ENCODE results near the gene LYG1. TPM values are rescaled to one million over a fixed set of nuclear protein-coding genes. Genes with fewer than 3 reads are reported as not detected.
"Not testable (repeated sequence)": the region's sequence is repeated elsewhere in the genome, so short reads cannot be mapped to it uniquely, and the experiment has no call there.

Gene LYG1
- total and polyA plus RNA-seq, 2 of the 4 experiments (the other 2 are of a cell fraction), result 1.2 TPM; not detected in 1

DNA sequence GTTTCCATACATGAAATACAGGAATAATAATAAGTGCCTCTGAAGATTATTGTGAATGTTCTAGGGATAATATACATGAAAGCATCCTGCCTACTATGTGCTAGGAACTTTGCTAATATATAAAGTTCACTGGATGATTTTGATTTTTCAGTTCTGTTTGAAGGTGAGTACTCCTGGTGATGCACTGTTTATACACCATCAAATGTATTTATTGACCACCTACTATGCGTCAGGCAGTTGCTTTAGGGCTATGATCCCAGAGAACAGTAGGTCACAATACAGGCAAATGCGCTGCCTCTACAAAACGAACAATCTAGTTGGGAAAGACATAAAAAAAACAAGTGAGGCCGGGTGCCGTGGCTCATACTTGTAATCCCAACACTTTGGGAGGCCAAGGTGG, 24.4 kb upstream of the LYG1 start (continued):
- TF ChIP-seq, protein P1, sequence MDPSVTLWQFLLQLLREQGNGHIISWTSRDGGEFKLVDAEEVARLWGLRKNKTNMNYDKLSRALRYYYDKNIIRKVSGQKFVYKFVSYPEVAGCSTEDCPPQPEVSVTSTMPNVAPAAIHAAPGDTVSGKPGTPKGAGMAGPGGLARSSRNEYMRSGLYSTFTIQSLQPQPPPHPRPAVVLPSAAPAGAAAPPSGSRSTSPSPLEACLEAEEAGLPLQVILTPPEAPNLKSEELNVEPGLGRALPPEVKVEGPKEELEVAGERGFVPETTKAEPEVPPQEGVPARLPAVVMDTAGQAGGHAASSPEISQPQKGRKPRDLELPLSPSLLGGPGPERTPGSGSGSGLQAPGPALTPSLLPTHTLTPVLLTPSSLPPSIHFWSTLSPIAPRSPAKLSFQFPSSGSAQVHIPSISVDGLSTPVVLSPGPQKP (IDR thresholded peaks at IDR 0.05; ENCODE audit: borderline replicate concordance, low read depth, low read length), result no peak

DNA sequence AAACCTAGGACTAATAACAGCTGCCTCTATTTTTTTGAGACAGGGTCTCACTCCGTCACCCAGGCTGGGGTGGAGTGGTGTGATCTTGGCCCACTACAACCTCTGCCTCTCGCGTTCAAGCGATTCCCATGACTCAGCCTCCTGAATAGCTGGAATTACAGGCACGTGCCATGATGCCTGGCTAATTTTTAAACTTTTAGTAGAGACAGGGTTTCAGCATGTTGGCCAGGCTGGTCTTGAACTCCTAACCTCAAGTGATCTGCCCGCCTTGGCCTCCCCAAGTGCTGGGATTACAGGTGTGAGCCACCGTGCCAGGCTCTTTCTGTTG, 16.8 kb upstream of the LYG1 start:
- H3K9me1 ChIP-seq (ENCODE audit: insufficient read depth, low read length); H2AK5ac ChIP-seq (ENCODE audit: low read depth, low read length); H3K4me2 ChIP-seq (ENCODE audit: low read depth, low read length); in situ Hi-C loops (cut with MboI; ENCODE audit: low sequenced_read_pairs); DNase-seq; H2BK120ac ChIP-seq (ENCODE audit: low read depth, low read length); H3K27ac ChIP-seq (ENCODE audit: insufficient read depth, low read length); H3K4ac ChIP-seq (ENCODE audit: low read depth, low read length); H2BK15ac ChIP-seq (ENCODE audit: low read depth, low read length); H2BK20ac ChIP-seq (ENCODE audit: low read depth, low read length); H2BK5ac ChIP-seq (ENCODE audit: low read depth, low read length, poor library complexity, severe bottlenecking); H2AK9ac ChIP-seq (replicated peaks; ENCODE audit: low read depth, low read length, poor library complexity); H4K5ac ChIP-seq (ENCODE audit: low read depth, low read length); H4K20me1 ChIP-seq (ENCODE audit: insufficient read depth, low read length); dilution Hi-C loops (cut with HindIII; ENCODE audit: low sequenced_read_pairs, unreplicated experiment); H3K27me3 ChIP-seq (ENCODE audit: control insufficient read depth, insufficient read depth, low read length); H3K4me3 ChIP-seq (ENCODE audit: insufficient read depth, low read depth, low read length); CTCF ChIA-PET; H3K23ac ChIP-seq (ENCODE audit: low read depth, low read length); BruUV-seq (replicated peaks); H3K56ac ChIP-seq (ENCODE audit: extremely low read depth, insufficient read depth, low read length); H3K18ac ChIP-seq (ENCODE audit: low read depth, low read length); ATAC-seq (ENCODE audit: low read depth); H3K4me1 ChIP-seq (ENCODE audit: control insufficient read depth, insufficient read depth, low read length); POLR2A ChIA-PET (ENCODE audit: unreplicated experiment); H2AFZ ChIP-seq (replicated peaks; ENCODE audit: low read length, poor library complexity); intact Hi-C loops (cut with micrococcal nuclease); H3K14ac ChIP-seq (replicated peaks; ENCODE audit: low read depth, low read length); H4K8ac ChIP-seq (ENCODE audit: low read depth in 2 of 2, low read length in 2 of 2); H4K91ac ChIP-seq (ENCODE audit: insufficient read depth, low read depth, low read length); H3K9ac ChIP-seq (ENCODE audit: low read depth, low read length); H3K9me3 ChIP-seq (ENCODE audit: control insufficient read depth, insufficient read depth, low read length): not testable (repeated sequence)
- 100% methylated on average over 3 of the region's 7 CpGs; no CpG with 5 or more reads in 1 of the 2 experiments for WGBS, 2 experiments (ENCODE audit: extremely low coverage in 2 of 2, insufficient read length in 1 of 2)
- H3K36me3 ChIP-seq (ENCODE audit: control insufficient read depth, insufficient read depth, low read length), result peaks cover 16% of the 10 kb centered on the region
- H3K79me1 ChIP-seq (ENCODE audit: low read depth in 1 of 2, low read length in 2 of 2), result peaks cover 11 to 20% of the 10 kb centered on the region in 2 experiments

All from IMR-90 (cell line).